Measurements from ENCODE around the gene FAM98C.

GRCh38 chr19:38412491-38412890 lies 9.6 kb downstream of the FAM98C start:
- TF ChIP-seq CTCF (IDR thresholded peaks at IDR 0.05): no peak
- no peak for TF ChIP-seq POLR2A (IDR thresholded peaks at IDR 0.05)

Data from right lobe of liver (tissue), 4 donors.